Transverse colon (tissue), 4 donors: ENCODE results near the gene CTDP1.
A peak's percentile ranks its signal among the peaks of the same experiment; 100 is the strongest.

ENCODE experiments used
- EP300 ChIP-seq: sonication (generic); formaldehyde crosslinking; IDR thresholded peaks from one replicate; pipeline ENCODE4 v1.6.1; 2017; ENCODE audit warnings: antibody characterized with exemption, low read depth
- POLR2A ChIP-seq: fragments of 450-650 bp; IDR thresholded peaks from one replicate; pipeline ENCODE4 v1.6.1; 2016; ENCODE audit warnings: antibody characterized with exemption, mild to moderate bottlenecking, moderate library complexity
- POLR2AphosphoS5 ChIP-seq, 3 donors: sonication (generic); formaldehyde crosslinking; IDR thresholded peaks; one replicate each; pipeline ENCODE4 v1.6.1; 2016; ENCODE audit warnings: antibody characterized with exemption in 3 of 3
- TF ChIP-seq, protein P1 (sequence below), 5 experiments: fragments of 200-600 bp in 3 of 5; fragments of 450-650 bp in 2 of 5; sonication (generic) in 3 of 5; IDR thresholded peaks; 1 replicate in 2 of 5; 2 replicates in 3 of 5; pipeline ENCODE4 v1.5.1; 2016 to 2017; ENCODE audit warnings: antibody characterized with exemption in 5 of 5, inconsistent platforms in 3 of 5, mild to moderate bottlenecking in 2 of 5, moderate library complexity in 1 of 5

DNA sequence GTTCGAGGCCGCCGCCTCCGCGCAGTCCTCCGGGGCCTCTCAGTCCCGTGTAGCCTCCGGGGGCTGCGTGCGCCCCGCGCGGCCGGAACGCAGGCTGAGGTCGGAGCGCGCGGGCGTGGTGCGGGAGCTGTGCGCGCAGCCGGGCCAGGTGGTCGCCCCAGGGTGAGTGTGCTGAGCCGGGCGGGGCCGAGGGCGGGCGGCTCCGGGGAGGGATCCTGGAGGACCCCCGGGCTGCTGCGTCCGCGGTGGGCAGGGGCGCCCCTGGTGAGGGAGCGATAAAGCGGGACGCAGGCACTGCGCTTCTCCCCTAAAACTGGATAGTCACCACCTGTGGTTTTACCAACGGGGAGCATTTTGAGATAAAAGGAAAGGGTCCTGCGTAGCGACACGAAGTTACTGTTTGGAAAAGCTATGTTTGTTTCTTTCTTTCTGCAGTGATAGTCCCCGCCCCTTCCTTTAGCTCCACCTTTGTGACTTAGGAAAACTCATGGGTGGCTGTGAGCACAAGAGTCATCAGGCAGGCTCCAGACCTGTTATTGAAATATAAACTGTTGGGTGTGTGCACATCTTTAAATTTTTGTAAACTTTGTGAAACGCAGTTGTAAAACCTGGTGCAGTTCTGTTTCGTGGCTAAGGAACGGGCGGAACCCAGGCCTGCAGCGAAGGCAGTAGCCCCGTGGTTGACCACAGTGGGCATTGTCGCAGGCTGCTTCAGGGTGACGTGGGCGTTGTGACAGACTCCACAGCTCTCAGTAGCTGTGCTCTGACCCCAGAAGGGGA is 687 bp downstream of the CTDP1 start:
- TF ChIP-seq, protein P1, sequence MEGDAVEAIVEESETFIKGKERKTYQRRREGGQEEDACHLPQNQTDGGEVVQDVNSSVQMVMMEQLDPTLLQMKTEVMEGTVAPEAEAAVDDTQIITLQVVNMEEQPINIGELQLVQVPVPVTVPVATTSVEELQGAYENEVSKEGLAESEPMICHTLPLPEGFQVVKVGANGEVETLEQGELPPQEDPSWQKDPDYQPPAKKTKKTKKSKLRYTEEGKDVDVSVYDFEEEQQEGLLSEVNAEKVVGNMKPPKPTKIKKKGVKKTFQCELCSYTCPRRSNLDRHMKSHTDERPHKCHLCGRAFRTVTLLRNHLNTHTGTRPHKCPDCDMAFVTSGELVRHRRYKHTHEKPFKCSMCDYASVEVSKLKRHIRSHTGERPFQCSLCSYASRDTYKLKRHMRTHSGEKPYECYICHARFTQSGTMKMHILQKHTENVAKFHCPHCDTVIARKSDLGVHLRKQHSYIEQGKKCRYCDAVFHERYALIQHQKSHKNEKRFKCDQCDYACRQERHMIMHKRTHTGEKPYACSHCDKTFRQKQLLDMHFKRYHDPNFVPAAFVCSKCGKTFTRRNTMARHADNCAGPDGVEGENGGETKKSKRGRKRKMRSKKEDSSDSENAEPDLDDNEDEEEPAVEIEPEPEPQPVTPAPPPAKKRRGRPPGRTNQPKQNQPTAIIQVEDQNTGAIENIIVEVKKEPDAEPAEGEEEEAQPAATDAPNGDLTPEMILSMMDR (IDR thresholded peaks at IDR 0.05): peak in 1 of 5 experiments; percentile 6
- TF ChIP-seq POLR2AphosphoS5 (IDR thresholded peaks at IDR 0.05): peak; percentile 15 to 19 (median 18)
- TF ChIP-seq POLR2A: peak; percentile 27
- no peak for TF ChIP-seq EP300
